Vagina (tissue), 2 donors: Measurements from ENCODE around the gene FAP.

ENCODE experiments used
- CTCF ChIP-seq, 3 experiments: fragments of 450-650 bp in 2 of 3; fragments of 200-600 bp in 1 of 3; sonication (generic) in 1 of 3; IDR thresholded peaks; one replicate each; pipeline ENCODE4 v1.5.1; 2017 to 2019; ENCODE audit warnings: antibody characterized with exemption in 3 of 3, mild to moderate bottlenecking in 2 of 3, moderate library complexity in 2 of 3
- POLR2A ChIP-seq, 2 donors: fragments of 450-650 bp; IDR thresholded peaks; one replicate each; pipeline ENCODE4 v1.6.1; 2017; ENCODE audit warnings: antibody characterized with exemption in 2 of 2, mild to moderate bottlenecking in 2 of 2, moderate library complexity in 2 of 2
- POLR2AphosphoS5 ChIP-seq, 2 donors: sonication (generic); formaldehyde crosslinking; IDR thresholded peaks; one replicate each; pipeline ENCODE4 v1.9.0; 2017; ENCODE audit warnings: antibody characterized with exemption in 2 of 2, mild to moderate bottlenecking in 2 of 2, low read depth in 1 of 2; ENCODE audit not compliant: insufficient read depth in 1 of 2

DNA sequence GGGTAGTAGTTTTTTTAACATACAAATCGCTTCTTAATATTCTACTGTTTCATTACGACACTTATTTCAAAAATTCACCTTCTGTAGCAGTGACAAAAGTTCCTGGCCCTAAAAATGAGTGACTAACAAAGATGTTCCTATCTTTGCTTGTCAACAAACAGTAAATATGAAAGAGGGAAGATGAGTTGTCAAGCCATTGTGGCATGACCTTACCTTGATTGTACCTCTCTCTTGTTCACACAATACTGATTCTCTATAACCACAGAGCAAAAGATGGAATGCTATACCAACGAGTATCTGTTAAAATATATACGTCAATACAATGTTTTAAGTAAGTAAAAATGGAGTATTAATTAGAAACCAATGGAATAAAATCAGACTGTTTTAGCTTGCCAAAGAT is 76.5 kb downstream of the FAP start:
- TF ChIP-seq CTCF (IDR thresholded peaks at IDR 0.05) (no peak), POLR2A (IDR thresholded peaks at IDR 0.05) (no peak), POLR2AphosphoS5 (IDR thresholded peaks at IDR 0.05; ENCODE audit: insufficient read depth in 1 of 2, low read depth in 1 of 2) (no peak)
